Medulla oblongata (tissue), 1 donor: ENCODE measurements around the gene CDKN2B-AS1.

Source experiments
- DNase-seq: peaks from one replicate; pipeline ENCODE4 v3.0.0-alpha.2; 2015; ENCODE audit errors: extremely low spot score

Gene CDKN2B-AS1

GRCh38 chr9:21982861-21983560, 11.6 kb upstream of the CDKN2B-AS1 start:
- no peak for DNase-seq

- no peak for DNase-seq
Observed at GRCh38 chr9:21983561-21983935, 11.0 kb upstream of the CDKN2B-AS1 start.

- DNase-seq = no peak
Observed at GRCh38 chr9:21984101-21984500, 10.5 kb upstream of the CDKN2B-AS1 start.

GRCh38 chr9:21985964-21986667, 8.5 kb upstream of the CDKN2B-AS1 start:
- no peak for DNase-seq

GRCh38 chr9:21988056-21988990, 6.3 kb upstream of the CDKN2B-AS1 start:
- DNase-seq = no peak

- no peak for DNase-seq
Observed at GRCh38 chr9:21989440-21990189, 5.0 kb upstream of the CDKN2B-AS1 start.

GRCh38 chr9:21991072-21991959, 3.3 kb upstream of the CDKN2B-AS1 start:
- DNase-seq = no peak

GRCh38 chr9:21993007-21993406, 1.6 kb upstream of the CDKN2B-AS1 start:
- no peak for DNase-seq

- DNase-seq = peak; percentile 26
Observed at GRCh38 chr9:21993893-21994555, 567 bp upstream of the CDKN2B-AS1 start, which contains the start of gene CDKN2A. Gene CDKN2A, minus strand, starts transcription at chr9:21994392.

GRCh38 chr9:21995006-21995665, 545 bp downstream of the CDKN2B-AS1 start:
- peak; percentile 82 for DNase-seq

GRCh38 chr9:21995666-21996398, 1.2 kb downstream of the CDKN2B-AS1 start:
- peak; percentile 32 for DNase-seq

GRCh38 chr9:21996438-21996837, 1.8 kb downstream of the CDKN2B-AS1 start:
- DNase-seq = no peak

- no peak for DNase-seq
Observed at GRCh38 chr9:21996858-21997257, 2.3 kb downstream of the CDKN2B-AS1 start.

GRCh38 chr9:21997480-21997879, 2.9 kb downstream of the CDKN2B-AS1 start:
- no peak for DNase-seq

- no peak for DNase-seq
Observed at GRCh38 chr9:21998026-21998425, 3.4 kb downstream of the CDKN2B-AS1 start.

GRCh38 chr9:22002038-22002437, 7.4 kb downstream of the CDKN2B-AS1 start:
- no peak for DNase-seq

- DNase-seq = no peak
Observed at GRCh38 chr9:22005021-22005701, 10.6 kb downstream of the CDKN2B-AS1 start.
